HG02884 (cell line): ENCODE data around the gene FXYD3.
"Not testable (repeated sequence)": the region's sequence is repeated elsewhere in the genome, so short reads cannot be mapped to it uniquely, and the experiment has no call there.

Source experiments
- ATAC-seq: cut with Tn5 transposase; IDR thresholded peaks from one replicate; pipeline ENCODE4 v1.9.1; 2021; ENCODE audit warnings: mild to moderate bottlenecking, moderate library complexity; ENCODE audit not compliant: unreplicated experiment

FXYD3 gene

GRCh38 chr19:35085947-35086346 lies 29.7 kb upstream of the FXYD3 start:
- ATAC-seq = no peak

GRCh38 chr19:35086455-35086854 lies 29.2 kb upstream of the FXYD3 start:
- no peak for ATAC-seq

- ATAC-seq = no peak
Measured at GRCh38 chr19:35087393-35087792, 28.2 kb upstream of the FXYD3 start.

GRCh38 chr19:35088131-35088913 lies 27.3 kb upstream of the FXYD3 start:
- ATAC-seq = no peak

- ATAC-seq = no peak
Measured at GRCh38 chr19:35089554-35089953, 26.1 kb upstream of the FXYD3 start.

- ATAC-seq = no peak
Measured at GRCh38 chr19:35090160-35090505, 25.5 kb upstream of the FXYD3 start.

GRCh38 chr19:35090506-35091214 lies 25.0 kb upstream of the FXYD3 start:
- ATAC-seq = no peak

- ATAC-seq = no peak
Measured at GRCh38 chr19:35093430-35093829, 22.2 kb upstream of the FXYD3 start.

GRCh38 chr19:35093941-35094647 lies 21.5 kb upstream of the FXYD3 start:
- ATAC-seq = no peak

- ATAC-seq = no peak
Measured at GRCh38 chr19:35094656-35095055, 21.0 kb upstream of the FXYD3 start.

- ATAC-seq = no peak
Measured at GRCh38 chr19:35095667-35096368, 19.8 kb upstream of the FXYD3 start.

- ATAC-seq = no peak
Measured at GRCh38 chr19:35098413-35099049, 17.1 kb upstream of the FXYD3 start.

- no peak for ATAC-seq
Measured at GRCh38 chr19:35099155-35099896, 16.3 kb upstream of the FXYD3 start.

GRCh38 chr19:35099897-35100275 lies 15.7 kb upstream of the FXYD3 start:
- ATAC-seq = no peak

- ATAC-seq = no peak
Measured at GRCh38 chr19:35100588-35101533, 14.8 kb upstream of the FXYD3 start.

GRCh38 chr19:35101949-35102348 lies 13.7 kb upstream of the FXYD3 start:
- ATAC-seq = not testable (repeated sequence)

GRCh38 chr19:35103614-35104013 lies 12.0 kb upstream of the FXYD3 start:
- not testable (repeated sequence) for ATAC-seq

- ATAC-seq = no peak
Measured at GRCh38 chr19:35104361-35104760, 11.3 kb upstream of the FXYD3 start.

GRCh38 chr19:35105047-35105410 lies 10.6 kb upstream of the FXYD3 start:
- no peak for ATAC-seq
